ENCODE results near the gene LZTS2. TPM values are rescaled to one million over a fixed set of nuclear protein-coding genes. Genes with fewer than 3 reads are reported as not detected.

Gene LZTS2
- total and polyA plus RNA-seq, 5 experiments from 2014 or later, result 10.8 to 34.3 (median 19.5) TPM

GRCh38 chr10:100993986-100994708 lies 5.5 kb upstream of the LZTS2 start:
- H3K4me1 Mint-ChIP-seq, result peaks cover 28 to 37% (median 34%) of the 10 kb centered on the region in 4 donors
- no peaks in the 10 kb centered on the region for H3K9me3 Mint-ChIP-seq
- peak overlapping the region in 8 of 10 donors; percentile 17 to 93 (median 66) for H3K27ac Mint-ChIP-seq
- ATAC-seq, result no peak
- H3K4me3 Mint-ChIP-seq, result peak overlapping the region in 1 of 10 donors; percentile 59
- peaks cover 5 to 41% (median 11%) of the 10 kb centered on the region in 3 donors for H3K36me3 Mint-ChIP-seq
- POLR2A ChIA-PET, result no interaction called here
- no peak for DNase-seq
- no peaks in the 10 kb centered on the region for H3K27me3 Mint-ChIP-seq

GRCh38 chr10:100995181-100995580 lies 4.4 kb upstream of the LZTS2 start:
- Mint-ChIP-seq H3K4me3 (peak overlapping the region in 7 of 10 donors; percentile 26 to 91 (median 61)), H3K36me3 (peaks cover 5 to 34% (median 9%) of the 10 kb centered on the region in 3 donors), H3K27me3 (no peaks in the 10 kb centered on the region), H3K27ac (peak overlapping the region in 7 of 10 donors; percentile 41 to 93 (median 77)), H3K4me1 (peaks cover 28 to 35% (median 29%) of the 10 kb centered on the region in 4 donors), H3K9me3 (no peaks in the 10 kb centered on the region)
- ATAC-seq (no peak), DNase-seq (no peak)
- POLR2A ChIA-PET, result interaction anchor here (5.7 kb wide), 1 partner anchor 8 kb away, joined by 82 read pairs; the partner anchor contains the start of genes MRPL43 and TWNK

DNA sequence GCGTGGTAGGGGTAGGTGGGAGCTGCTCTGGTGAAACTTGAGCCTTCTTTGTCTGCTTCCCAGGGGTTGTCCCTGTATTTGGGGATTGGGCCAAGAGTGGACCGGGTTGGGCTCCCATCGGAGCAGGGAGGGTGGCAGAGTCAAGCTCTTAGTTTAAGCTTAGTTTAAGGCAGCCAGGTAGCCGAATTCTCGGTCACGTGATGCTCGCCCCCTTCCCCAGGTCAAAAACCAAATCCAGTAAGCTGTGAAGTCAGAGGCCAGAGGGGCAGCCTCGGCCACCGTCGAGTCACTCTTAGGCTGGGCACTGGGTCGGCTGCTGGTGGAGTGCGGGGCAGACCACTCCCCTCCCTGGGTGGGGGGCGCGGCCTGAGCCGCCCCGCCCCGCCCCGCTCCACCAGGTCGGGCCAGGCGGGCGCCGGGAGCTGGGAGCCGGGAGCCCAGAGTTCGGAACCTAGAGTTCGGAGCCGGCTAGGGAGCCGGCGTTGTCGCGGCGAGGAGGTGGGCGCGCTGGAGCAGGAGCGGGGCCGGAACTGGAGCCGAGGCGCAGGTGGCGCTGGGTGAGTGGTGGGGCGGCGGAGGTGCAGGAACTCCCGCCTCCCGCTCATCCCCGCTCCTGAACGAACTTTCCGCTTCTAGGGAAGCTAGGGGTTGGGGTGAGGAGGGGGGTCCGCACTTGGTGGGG lies 2.8 kb upstream of the LZTS2 start:
- ATAC-seq, result peak; percentile 18 to 27
- H3K4me3 Mint-ChIP-seq, result peak overlapping the region; percentile 81 to 95 (median 92)
- peak overlapping the region; percentile 87 to 97 (median 94) for H3K27ac Mint-ChIP-seq
- no peaks in the 10 kb centered on the region for H3K9me3 Mint-ChIP-seq
- H3K27me3 Mint-ChIP-seq, result no peaks in the 10 kb centered on the region
- peak in 7 of 10 donors; percentile 28 to 55 (median 49) for DNase-seq
- H3K4me1 Mint-ChIP-seq, result peaks cover 25 to 33% (median 30%) of the 10 kb centered on the region in 4 donors
- POLR2A ChIA-PET, result interaction anchor here (0.6 to 5.7 kb wide), 15 partner anchors 9 to 1921 kb away, joined by 3 to 82 read pairs (median 4); partner anchors contain the start of genes CNNM2, KAZALD1, MRPL43 and PDZD7
- H3K36me3 Mint-ChIP-seq, result peaks cover 0 to 18% (median 0%) of the 10 kb centered on the region in 3 donors

- H3K4me1 Mint-ChIP-seq, result peaks cover 25 to 33% (median 30%) of the 10 kb centered on the region in 4 donors
These were observed 2.0 kb upstream of the LZTS2 start for GRCh38 chr10:100997360-100998182.

GRCh38 chr10:100998183-100998990 lies 1.2 kb upstream of the LZTS2 start:
- no peaks in the 10 kb centered on the region for H3K9me3 Mint-ChIP-seq
- POLR2A ChIA-PET, result interaction anchor here (0.6 to 5.7 kb wide), 15 partner anchors 10 to 590 kb away, joined by 3 to 82 read pairs (median 4); partner anchors contain the start of genes DPCD, KAZALD1, MRPL43 and PDZD7
- peak in 9 of 10 donors; percentile 54 to 85 (median 68) for DNase-seq
- H3K4me1 Mint-ChIP-seq, result peaks cover 25 to 33% (median 30%) of the 10 kb centered on the region in 4 donors
- peak; percentile 25 to 34 for ATAC-seq
- H3K36me3 Mint-ChIP-seq, result peaks cover 0 to 9% (median 0%) of the 10 kb centered on the region in 3 donors
- peak overlapping the region; percentile 81 to 95 (median 92) for H3K4me3 Mint-ChIP-seq
- no peaks in the 10 kb centered on the region for H3K27me3 Mint-ChIP-seq
- peak overlapping the region; percentile 87 to 97 (median 93) for H3K27ac Mint-ChIP-seq

More at GRCh38 chr10:100997360-100998182, 2.0 kb upstream of the LZTS2 start:
- Mint-ChIP-seq H3K9me3 (no peaks in the 10 kb centered on the region), H3K36me3 (peaks cover 0 to 15% (median 0%) of the 10 kb centered on the region in 3 donors), H3K4me3 (peak overlapping the region; percentile 81 to 95 (median 92)), H3K27ac (peak overlapping the region; percentile 87 to 97 (median 94)), H3K27me3 (no peaks in the 10 kb centered on the region)
- peak; percentile 40 to 87 (median 72) for DNase-seq
- POLR2A ChIA-PET, result interaction anchor here (0.6 to 5.7 kb wide), 17 partner anchors 9 to 1920 kb away, joined by 3 to 82 read pairs (median 4); partner anchors contain the start of genes CNNM2, DPCD, KAZALD1 and MRPL43
- peak; percentile 42 to 50 for ATAC-seq

DNA sequence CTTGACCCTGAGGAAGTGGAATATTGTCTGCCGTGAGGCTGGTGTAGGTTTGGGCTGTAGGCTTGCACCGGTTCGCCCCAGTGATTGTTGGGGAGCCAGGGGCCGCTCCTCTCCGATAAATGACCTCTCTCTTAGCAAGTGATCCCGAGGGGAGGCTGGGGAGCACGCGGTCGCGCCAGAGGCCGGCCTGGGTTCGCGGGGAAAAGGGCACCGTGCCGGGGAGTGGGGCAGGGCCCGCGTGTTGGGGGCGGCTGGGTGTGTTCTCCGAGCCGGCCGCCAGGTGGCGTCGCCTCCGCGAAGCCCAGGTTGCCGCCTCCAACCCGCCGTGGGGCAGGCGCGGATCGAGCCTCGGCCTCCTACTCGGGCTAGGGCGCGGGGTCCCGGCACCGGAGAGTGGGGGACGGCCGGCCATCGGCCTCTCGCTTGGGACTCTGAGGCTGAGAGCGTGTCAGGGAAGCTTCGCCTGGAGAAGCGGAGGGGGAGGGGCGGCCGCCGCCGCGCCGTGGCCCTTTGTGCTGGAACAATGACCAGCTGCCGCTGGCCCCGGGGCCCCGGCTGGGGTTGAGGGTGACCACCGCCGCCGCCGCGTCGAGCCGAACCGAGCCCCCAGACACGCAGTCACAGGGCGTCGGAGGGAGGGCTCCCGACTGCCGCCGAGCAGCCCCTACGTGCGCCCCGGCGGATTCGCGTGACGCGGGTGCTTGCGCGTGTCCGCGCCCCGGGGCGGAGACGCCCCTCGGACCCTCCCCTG lies 442 bp upstream of the LZTS2 start:
- DNase-seq, result peak; percentile 64 to 87 (median 80)
- peak overlapping the region; percentile 87 to 97 (median 93) for H3K27ac Mint-ChIP-seq
- ATAC-seq, result peak; percentile 68 to 73

GRCh38 chr10:101000127-101000914 lies 713 bp downstream of the LZTS2 start:
- POLR2A ChIA-PET, result interaction anchor here (1.3 to 5.7 kb wide), 5 partner anchors 12 to 32 kb away, joined by 4 to 82 read pairs (median 34); partner anchors contain the start of genes MRPL43, PDZD7, SFXN3 and TWNK
- Mint-ChIP-seq H3K4me3 (peak overlapping the region; percentile 26 to 89 (median 79)), H3K27me3 (no peaks in the 10 kb centered on the region), H3K9me3 (no peaks in the 10 kb centered on the region), H3K36me3 (peaks cover 0 to 6% (median 0%) of the 10 kb centered on the region in 3 donors), H3K27ac (peak overlapping the region in 9 of 10 donors; percentile 65 to 97 (median 81)), H3K4me1 (peaks cover 21 to 33% (median 30%) of the 10 kb centered on the region in 4 donors)
- peak in 1 of 10 donors; percentile 54 for DNase-seq
- ATAC-seq, result no peak

More for the DNA sequence above, 442 bp upstream of the LZTS2 start:
- H3K4me1 Mint-ChIP-seq, result peaks cover 25 to 33% (median 30%) of the 10 kb centered on the region in 4 donors
- H3K4me3 Mint-ChIP-seq, result peak overlapping the region; percentile 81 to 95 (median 92)
- peaks cover 0 to 7% (median 0%) of the 10 kb centered on the region in 3 donors for H3K36me3 Mint-ChIP-seq
- H3K9me3 Mint-ChIP-seq, result no peaks in the 10 kb centered on the region
- POLR2A ChIA-PET, result interaction anchor here (0.7 to 5.7 kb wide), 11 partner anchors 9 to 87 kb away, joined by 3 to 82 read pairs (median 4); partner anchors contain the start of genes MRPL43, PDZD7, SFXN3 and SLF2
- H3K27me3 Mint-ChIP-seq, result no peaks in the 10 kb centered on the region

DNA sequence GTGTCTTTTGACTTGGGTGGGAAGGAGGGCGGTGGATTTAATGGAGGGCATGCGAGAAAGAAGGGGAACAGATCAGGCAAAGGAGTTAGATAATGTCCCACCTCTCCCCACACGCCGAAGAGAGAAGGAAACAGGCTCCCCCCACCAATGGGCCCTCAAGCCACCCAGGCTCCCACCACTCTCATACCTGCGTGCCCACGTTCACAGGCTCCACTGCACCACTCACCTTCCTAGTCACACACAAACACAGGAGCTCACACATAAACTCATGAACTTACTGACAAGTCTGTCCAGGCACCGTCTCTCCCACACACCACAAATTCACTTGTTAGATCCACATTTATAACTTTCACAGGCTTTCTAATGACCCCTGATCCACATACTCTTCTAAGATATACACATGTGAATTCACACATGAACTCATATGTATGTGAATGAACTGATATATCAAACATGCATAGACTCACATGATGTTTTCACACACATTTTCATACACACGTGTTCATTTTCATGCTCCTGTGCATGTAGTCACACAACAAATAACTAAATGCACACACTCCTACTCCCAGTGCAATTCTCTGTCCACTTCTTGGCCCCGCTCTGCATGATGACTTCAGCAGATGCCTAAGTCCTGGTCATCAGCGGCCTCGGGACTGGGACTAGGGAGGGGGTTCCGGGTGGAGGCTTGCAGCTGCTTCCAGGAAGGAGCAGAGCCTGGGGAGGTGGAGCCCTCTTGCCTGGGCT lies 1.5 kb downstream of the LZTS2 start:
- Mint-ChIP-seq H3K27me3 (no peaks in the 10 kb centered on the region), H3K36me3 (peaks cover 0 to 7% (median 0%) of the 10 kb centered on the region in 3 donors), H3K4me1 (peaks cover 21 to 32% (median 28%) of the 10 kb centered on the region in 4 donors), H3K4me3 (peak overlapping the region; percentile 26 to 89 (median 79)), H3K9me3 (no peaks in the 10 kb centered on the region), H3K27ac (peak overlapping the region; percentile 13 to 97 (median 80))
- no peak for ATAC-seq
- POLR2A ChIA-PET, result no interaction called here
- no peak for DNase-seq

DNA sequence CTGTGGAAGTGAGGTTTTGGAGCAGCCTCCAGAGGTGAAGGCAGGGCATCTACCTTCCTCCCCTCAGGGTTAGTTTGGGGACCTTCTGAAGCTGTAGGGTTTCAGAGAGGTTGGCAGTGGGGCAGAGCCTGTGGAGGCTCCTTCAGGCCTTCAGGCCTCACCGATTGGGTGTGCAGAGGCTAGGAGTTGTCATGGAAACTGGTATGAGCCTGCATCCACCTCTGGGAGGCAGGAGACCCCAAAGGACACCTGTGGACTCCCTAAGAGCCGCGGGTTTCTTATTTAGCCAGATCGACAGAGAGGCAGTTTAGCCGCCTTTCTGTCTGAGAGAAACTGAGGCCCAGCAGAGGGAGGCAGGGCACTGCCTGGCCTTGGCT lies 2.0 kb downstream of the LZTS2 start:
- DNase-seq (no peak), ATAC-seq (no peak)
- Mint-ChIP-seq H3K9me3 (no peaks in the 10 kb centered on the region), H3K27ac (peak overlapping the region in 2 of 10 donors; percentile 90 to 97), H3K36me3 (peaks cover 0 to 9% (median 0%) of the 10 kb centered on the region in 3 donors), H3K27me3 (no peaks in the 10 kb centered on the region), H3K4me3 (no peak overlapping the region), H3K4me1 (peaks cover 17 to 26% (median 23%) of the 10 kb centered on the region in 4 donors)
- POLR2A ChIA-PET, result no interaction called here
